Measurements from ENCODE around the gene ICAM4. TPM values are rescaled to one million over a fixed set of nuclear protein-coding genes. Genes with fewer than 3 reads are reported as not detected.

ICAM4 gene
- total and polyA plus RNA-seq, 2 of the 13 experiments (the other 11 are each of a cell fraction or from before 2014, with no cell fraction given): 2.9 to 4.0 TPM

- TF ChIP-seq TAF1 (CRISPR knock-in tag; IDR thresholded peaks at IDR 0.05) (peak; percentile 36), ZNF10 (CRISPR knock-in tag; IDR thresholded peaks at IDR 0.05; ENCODE audit: borderline replicate concordance, low read depth) (no peak), THAP11 (CRISPR knock-in tag; IDR thresholded peaks at IDR 0.05) (no peak), FIP1L1 (IDR thresholded peaks at IDR 0.05; ENCODE audit: borderline replicate concordance, insufficient read depth, low read depth, low read length) (no peak), ZBTB25 (CRISPR knock-in tag; IDR thresholded peaks at IDR 0.05) (no peak), MATR3 (CRISPR knock-in tag; IDR thresholded peaks at IDR 0.05) (no peak), SIX1 (CRISPR knock-in tag; IDR thresholded peaks at IDR 0.05; ENCODE audit: borderline replicate concordance) (no peak), ZNF556 (CRISPR knock-in tag; IDR thresholded peaks at IDR 0.05; ENCODE audit: borderline replicate concordance) (no peak; the same call in 1 of the 2 replicates), POLR2AphosphoS2 (IDR thresholded peaks at IDR 0.05; ENCODE audit: low read depth, low read length) (no peak), ZNF549 (CRISPR knock-in tag; IDR thresholded peaks at IDR 0.05) (no peak), ZNF432 (CRISPR knock-in tag; IDR thresholded peaks at IDR 0.05; ENCODE audit: borderline replicate concordance) (no peak), ZNF775 (CRISPR knock-in tag; IDR thresholded peaks at IDR 0.05; ENCODE audit: borderline replicate concordance) (0 out of 2 replicates have a peak, but pooled peaks have one; percentile 28), NR0B2 (CRISPR knock-in tag; IDR thresholded peaks at IDR 0.05) (no peak), TMF1 (CRISPR knock-in tag; IDR thresholded peaks at IDR 0.05; ENCODE audit: low read depth) (peak; percentile 29; the same call in 1 of the 2 replicates), ZNF3 (CRISPR knock-in tag; IDR thresholded peaks at IDR 0.05) (no peak), ZBTB44 (CRISPR knock-in tag; IDR thresholded peaks at IDR 0.05) (0 out of 2 replicates have a peak, but pooled peaks have one; percentile 36), TRIM24 (CRISPR knock-in tag; IDR thresholded peaks at IDR 0.05) (no peak), ZC3H13 (CRISPR knock-in tag; IDR thresholded peaks at IDR 0.05) (peak; percentile 34; the same call in 1 of the 2 replicates), SATB2 (CRISPR knock-in tag; IDR thresholded peaks at IDR 0.05) (no peak), HOXA9 (CRISPR knock-in tag; IDR thresholded peaks at IDR 0.05; ENCODE audit: borderline replicate concordance) (no peak), ATF7 (IDR thresholded peaks at IDR 0.05) (no peak), ATF7 (CRISPR knock-in tag; IDR thresholded peaks at IDR 0.05) (0 out of 2 replicates have a peak, but pooled peaks have one; percentile 58), GLI4 (CRISPR knock-in tag; IDR thresholded peaks at IDR 0.05; ENCODE audit: borderline replicate concordance) (0 out of 2 replicates have a peak, but pooled peaks have one; percentile 28), ZKSCAN5 (CRISPR knock-in tag; IDR thresholded peaks at IDR 0.05) (no peak), GABPA (IDR thresholded peaks at IDR 0.05; ENCODE audit: low read depth, low read length) (no peak), GABPA (CRISPR knock-in tag; IDR thresholded peaks at IDR 0.05; ENCODE audit: low read depth) (no peak), ZNF274 (CRISPR knock-in tag; IDR thresholded peaks at IDR 0.05) (peak; percentile 66; the same call in 1 of the 2 replicates), ZNF292 (CRISPR knock-in tag; IDR thresholded peaks at IDR 0.05; ENCODE audit: borderline replicate concordance, low read depth) (no peak), ZNF674 (CRISPR knock-in tag; IDR thresholded peaks at IDR 0.05; ENCODE audit: low read depth) (no peak)
These were observed 2.0 kb downstream of the ICAM4 start (continued) for GRCh38 chr19:10288662-10289166.
